Fibroblast of lung (primary cell): ENCODE data around the gene SPTB.

Experiments
- EZH2 ChIP-seq: IDR thresholded peaks from 2 replicates; pipeline ENCODE4 v1.5.1; 2012; ENCODE audit warnings: low read length, control low read depth, mild to moderate bottlenecking; ENCODE audit errors: missing control alignments
- TF ChIP-seq, protein P1 (sequence below), 2 donors: IDR thresholded peaks in 1 of 2; conservative IDR thresholded peaks in 1 of 2; 1 replicate in 1 of 2; 2 replicates in 1 of 2; pipeline ENCODE4 v1.5.1; 2011 to 2012; ENCODE audit warnings: low read length in 2 of 2, control low read depth in 1 of 2, inconsistent platforms in 1 of 2, low read depth in 1 of 2, mild to moderate bottlenecking in 1 of 2

DNA sequence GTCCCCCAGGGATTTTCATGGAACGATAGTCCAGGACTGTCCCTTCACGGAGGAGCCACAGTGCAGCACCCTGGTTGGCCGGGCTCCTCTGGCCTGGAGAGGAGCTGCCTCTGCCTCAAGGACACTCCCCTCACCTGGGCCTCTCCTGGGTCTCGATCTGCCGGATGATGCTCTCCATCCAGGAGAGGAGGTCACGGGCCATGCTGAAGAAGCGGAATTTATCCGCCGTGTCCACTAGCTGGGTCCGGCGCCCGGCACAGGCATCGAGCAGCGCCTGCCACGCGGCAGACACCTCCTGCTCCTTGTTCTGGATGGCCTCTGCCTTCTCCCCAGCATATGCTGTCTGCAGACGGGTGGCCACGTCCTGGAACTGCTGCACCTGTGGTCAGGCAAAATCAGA lies 109.0 kb downstream of the SPTB start:
- TF ChIP-seq, protein P1, sequence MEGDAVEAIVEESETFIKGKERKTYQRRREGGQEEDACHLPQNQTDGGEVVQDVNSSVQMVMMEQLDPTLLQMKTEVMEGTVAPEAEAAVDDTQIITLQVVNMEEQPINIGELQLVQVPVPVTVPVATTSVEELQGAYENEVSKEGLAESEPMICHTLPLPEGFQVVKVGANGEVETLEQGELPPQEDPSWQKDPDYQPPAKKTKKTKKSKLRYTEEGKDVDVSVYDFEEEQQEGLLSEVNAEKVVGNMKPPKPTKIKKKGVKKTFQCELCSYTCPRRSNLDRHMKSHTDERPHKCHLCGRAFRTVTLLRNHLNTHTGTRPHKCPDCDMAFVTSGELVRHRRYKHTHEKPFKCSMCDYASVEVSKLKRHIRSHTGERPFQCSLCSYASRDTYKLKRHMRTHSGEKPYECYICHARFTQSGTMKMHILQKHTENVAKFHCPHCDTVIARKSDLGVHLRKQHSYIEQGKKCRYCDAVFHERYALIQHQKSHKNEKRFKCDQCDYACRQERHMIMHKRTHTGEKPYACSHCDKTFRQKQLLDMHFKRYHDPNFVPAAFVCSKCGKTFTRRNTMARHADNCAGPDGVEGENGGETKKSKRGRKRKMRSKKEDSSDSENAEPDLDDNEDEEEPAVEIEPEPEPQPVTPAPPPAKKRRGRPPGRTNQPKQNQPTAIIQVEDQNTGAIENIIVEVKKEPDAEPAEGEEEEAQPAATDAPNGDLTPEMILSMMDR (conservative IDR thresholded peaks at IDR 0.05 in 1 of 2, IDR thresholded peaks at IDR 0.05 in 1 of 2; ENCODE audit: low read depth in 1 of 2, low read length in 2 of 2) = no peak
- no peak for TF ChIP-seq EZH2
